ENCODE results near the gene RPH3AL. TPM values are rescaled to one million over a fixed set of nuclear protein-coding genes. Genes with fewer than 3 reads are reported as not detected.

The RPH3AL gene
- total RNA-seq, 1 experiment from 2014 or later, result 24.9 TPM

GRCh38 chr17:383771-384621 is 31.4 kb upstream of the RPH3AL start:
- Histone ChIP-seq H3K9ac (ENCODE audit: low read length) (no peak overlapping the region), H3K79me2 (ENCODE audit: low read length) (no peaks in the 10 kb centered on the region), H3K4me3 (ENCODE audit: low read length) (no peak overlapping the region), H4K20me1 (ENCODE audit: low read length) (no peaks in the 10 kb centered on the region), H3K27me3 (ENCODE audit: low read length) (no peaks in the 10 kb centered on the region), H3F3A (ENCODE audit: low read length, unreplicated experiment) (no peaks in the 10 kb centered on the region), H3K4me2 (ENCODE audit: low read length) (no peak overlapping the region), H2AFZ (ENCODE audit: low read length) (no peak overlapping the region), H3K27ac (ENCODE audit: low read length) (no peak overlapping the region), H3K4me1 (ENCODE audit: insufficient read depth, low read length) (no peaks in the 10 kb centered on the region; the same call in 1 of the 2 replicates), H3K36me3 (ENCODE audit: low read depth, low read length) (no peaks in the 10 kb centered on the region), H3K9me2 (replicated peaks; ENCODE audit: low read length) (no peaks in the 10 kb centered on the region), H3K9me3 (ENCODE audit: low read length) (no peaks in the 10 kb centered on the region)
- ChIA-PET CTCF (no interaction called here), POLR2A (ENCODE audit: unreplicated experiment) (no interaction called here)
- TF ChIP-seq EZH2 (IDR thresholded peaks at IDR 0.05; ENCODE audit: low read length, unreplicated experiment), result no peak
- intact Hi-C loops (cut with micrococcal nuclease), result no loop called here
- DNase-seq, result no peak
- no peak for ATAC-seq
- no TSS peak for BruUV-seq (replicated peaks)

GRCh38 chr17:382644-383533 is 30.3 kb upstream of the RPH3AL start:
- Histone ChIP-seq H3K4me3 (ENCODE audit: low read length) (no peak overlapping the region), H3K4me2 (ENCODE audit: low read length) (no peak overlapping the region), H4K20me1 (ENCODE audit: low read length) (no peaks in the 10 kb centered on the region), H3K9ac (ENCODE audit: low read length) (no peak overlapping the region), H3K36me3 (ENCODE audit: low read depth, low read length) (no peaks in the 10 kb centered on the region), H3F3A (ENCODE audit: low read length, unreplicated experiment) (no peaks in the 10 kb centered on the region), H3K27me3 (ENCODE audit: low read length) (no peaks in the 10 kb centered on the region), H3K79me2 (ENCODE audit: low read length) (no peaks in the 10 kb centered on the region), H3K9me2 (replicated peaks; ENCODE audit: low read length) (no peaks in the 10 kb centered on the region), H2AFZ (ENCODE audit: low read length) (no peak overlapping the region), H3K9me3 (ENCODE audit: low read length) (no peaks in the 10 kb centered on the region), H3K27ac (ENCODE audit: low read length) (no peak overlapping the region), H3K4me1 (ENCODE audit: insufficient read depth, low read length) (no peaks in the 10 kb centered on the region; the same call in 1 of the 2 replicates)
- intact Hi-C loops (cut with micrococcal nuclease), result no loop called here
- DNase-seq (no peak), ATAC-seq (no peak)
- no peak for TF ChIP-seq CTCF (conservative IDR thresholded peaks at IDR 0.05; ENCODE audit: low read depth, low read length)
- TF ChIP-seq EZH2 (IDR thresholded peaks at IDR 0.05; ENCODE audit: low read length, unreplicated experiment), result no peak
- TF ChIP-seq EZH2phosphoT487 (IDR thresholded peaks at IDR 0.05; ENCODE audit: borderline replicate concordance, low read length), result no peak
- BruUV-seq (replicated peaks), result no TSS peak
- POLR2A ChIA-PET (ENCODE audit: unreplicated experiment), result no interaction called here
- CTCF ChIA-PET, result no interaction called here

DNA sequence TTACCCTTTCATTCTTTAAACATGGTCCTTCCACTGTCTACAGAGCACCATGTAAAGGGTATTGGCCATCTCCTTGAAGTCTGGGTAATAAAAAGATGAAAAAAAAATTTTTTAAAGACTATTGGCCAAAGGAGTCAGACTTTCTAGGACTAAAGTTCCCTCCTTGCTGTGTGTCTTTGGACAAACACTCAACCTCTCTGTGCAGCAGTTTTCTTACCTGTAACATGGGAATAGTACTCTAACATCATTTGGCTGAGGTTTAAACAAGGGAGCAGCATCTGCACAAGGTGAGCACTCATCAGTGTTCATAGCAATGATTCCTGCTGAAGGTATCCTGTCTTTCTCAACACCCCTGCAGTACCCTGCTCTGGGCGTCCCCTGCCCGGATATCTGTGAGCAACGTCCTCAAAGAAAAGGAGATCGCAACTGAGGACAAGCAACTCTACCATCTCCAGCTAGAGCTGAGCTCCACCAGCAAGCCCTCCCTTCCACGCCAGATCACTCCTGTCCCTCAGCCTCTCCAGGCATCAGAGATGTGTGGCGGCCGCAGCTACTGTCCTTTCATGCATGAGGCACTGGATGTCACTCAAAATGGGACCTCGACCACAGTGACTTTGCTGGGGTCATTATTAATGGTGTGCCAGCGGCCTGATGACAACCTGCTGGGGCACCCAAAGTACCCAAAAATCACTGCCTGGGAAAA is 29.5 kb upstream of the RPH3AL start:
- intact Hi-C loops (cut with micrococcal nuclease), result no loop called here
- Histone ChIP-seq H3K4me3 (ENCODE audit: low read length) (no peak overlapping the region), H3K9me2 (replicated peaks; ENCODE audit: low read length) (no peaks in the 10 kb centered on the region), H3K9ac (ENCODE audit: low read length) (no peak overlapping the region), H3K27ac (ENCODE audit: low read length) (no peak overlapping the region), H3K4me1 (ENCODE audit: insufficient read depth, low read length) (no peaks in the 10 kb centered on the region; the same call in 1 of the 2 replicates), H3F3A (ENCODE audit: low read length, unreplicated experiment) (no peaks in the 10 kb centered on the region), H2AFZ (ENCODE audit: low read length) (no peak overlapping the region), H3K9me3 (ENCODE audit: low read length) (no peaks in the 10 kb centered on the region), H3K27me3 (ENCODE audit: low read length) (no peaks in the 10 kb centered on the region), H3K79me2 (ENCODE audit: low read length) (no peaks in the 10 kb centered on the region), H3K4me2 (ENCODE audit: low read length) (no peak overlapping the region), H4K20me1 (ENCODE audit: low read length) (no peaks in the 10 kb centered on the region), H3K36me3 (ENCODE audit: low read depth, low read length) (no peaks in the 10 kb centered on the region)
- DNase-seq (no peak), ATAC-seq (no peak)
- CTCF ChIA-PET, result no interaction called here
- TF ChIP-seq CTCF (conservative IDR thresholded peaks at IDR 0.05; ENCODE audit: low read depth, low read length) (no peak), EZH2 (IDR thresholded peaks at IDR 0.05; ENCODE audit: low read length, unreplicated experiment) (no peak), EZH2phosphoT487 (IDR thresholded peaks at IDR 0.05; ENCODE audit: borderline replicate concordance, low read length) (no peak)
- no TSS peak for BruUV-seq (replicated peaks)
- POLR2A ChIA-PET (ENCODE audit: unreplicated experiment), result no interaction called here

All from PC-3 (cell line).